ENCODE results near the gene TDO2.

- no peak for TF ChIP-seq CTCF (conservative IDR thresholded peaks at IDR 0.05; ENCODE audit: low read length)
- TF ChIP-seq EZH2phosphoT487 (IDR thresholded peaks at IDR 0.05; ENCODE audit: borderline replicate concordance, low read depth, low read length) = no peak
Measured at GRCh38 chr4:155944516-155944915, 41.0 kb downstream of the TDO2 start.

Data from OCI-LY7 (cell line).